ENCODE data around the gene STAT5A.

Gene STAT5A

DNA sequence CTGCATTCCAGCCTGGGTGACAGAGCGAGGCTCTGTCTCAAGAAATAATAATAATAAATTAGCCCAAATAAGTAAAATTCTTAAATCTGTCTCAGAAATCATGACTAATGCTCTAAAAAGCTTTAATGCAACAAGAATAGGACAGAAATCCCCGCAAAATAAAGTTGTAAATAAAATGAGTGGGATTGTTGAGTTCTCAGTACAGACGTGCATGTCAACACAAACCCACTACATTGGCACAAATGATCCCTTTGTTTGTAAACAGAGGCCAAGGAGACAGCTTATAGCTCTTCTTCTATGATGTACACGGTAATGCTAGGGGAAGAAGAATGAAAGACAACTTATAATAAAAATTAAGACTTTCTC is 18.1 kb upstream of the STAT5A start:
- DNase-seq: no peak

DNA sequence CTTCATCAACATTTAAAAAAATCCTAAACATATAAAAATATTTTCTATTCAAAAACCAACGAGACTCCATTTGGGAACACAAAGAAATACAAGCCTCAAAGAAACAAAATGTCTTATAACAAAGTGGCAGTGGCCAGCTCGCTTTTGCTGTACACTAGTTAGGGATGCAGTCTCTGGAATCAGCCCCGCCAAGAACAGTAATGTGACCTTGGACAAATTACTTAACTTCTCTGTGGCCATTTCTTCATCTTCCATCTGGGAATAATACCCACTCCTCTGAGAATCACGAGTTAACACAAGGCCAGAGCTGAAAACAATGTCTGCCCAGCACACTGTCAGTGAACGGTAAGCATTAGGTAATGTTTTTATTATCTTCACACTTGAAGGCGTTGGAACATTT is 17.7 kb upstream of the STAT5A start:
- no peak for DNase-seq

DNA sequence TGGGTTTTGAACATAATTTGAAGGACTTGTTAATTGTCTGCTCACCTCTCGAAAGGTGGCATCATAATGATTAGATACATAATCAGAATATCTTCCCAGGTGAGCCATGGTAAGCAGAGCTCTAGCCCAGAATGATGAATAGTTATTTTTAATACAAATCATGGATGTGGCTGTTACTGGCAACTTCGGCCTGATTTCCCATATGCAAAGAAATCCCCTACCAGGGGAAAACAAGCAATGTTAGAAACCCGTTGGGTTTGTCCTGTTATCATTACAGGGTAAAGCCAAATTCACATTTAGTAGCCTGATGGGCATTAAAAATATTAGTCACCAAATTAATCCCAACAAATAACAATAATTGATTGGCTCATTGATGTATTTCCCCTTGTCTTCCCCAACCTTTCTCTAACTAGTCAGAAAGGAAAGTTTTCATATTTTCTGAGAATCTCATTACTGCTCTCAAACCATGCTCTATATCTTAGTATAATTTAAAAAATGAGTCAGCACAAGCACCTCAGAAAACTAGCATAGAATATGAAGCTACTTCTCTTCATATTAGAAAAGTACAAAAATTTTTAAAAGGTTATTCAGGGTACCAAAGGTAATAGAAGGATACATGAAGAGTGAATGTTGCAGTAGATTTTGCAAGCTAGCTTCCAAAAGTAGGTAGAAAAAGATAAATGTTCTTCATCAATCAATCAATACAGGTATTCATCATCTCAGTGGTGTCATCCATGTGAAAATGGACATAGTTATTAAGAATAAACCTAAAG is 17.1 kb upstream of the STAT5A start:
- DNase-seq: no peak

DNA sequence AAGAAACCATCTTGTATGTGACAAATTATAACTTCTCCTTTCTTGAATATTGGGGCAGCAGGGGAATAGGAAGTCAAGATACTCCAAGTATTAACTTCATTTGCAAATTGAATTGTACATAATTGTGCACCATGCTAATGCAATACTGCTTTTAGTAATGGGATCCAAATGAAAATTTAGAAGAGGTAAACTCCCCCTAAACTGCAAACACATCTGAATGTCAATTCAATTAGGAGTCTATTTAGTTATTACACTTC is 16.6 kb upstream of the STAT5A start:
- DNase-seq: no peak

DNA sequence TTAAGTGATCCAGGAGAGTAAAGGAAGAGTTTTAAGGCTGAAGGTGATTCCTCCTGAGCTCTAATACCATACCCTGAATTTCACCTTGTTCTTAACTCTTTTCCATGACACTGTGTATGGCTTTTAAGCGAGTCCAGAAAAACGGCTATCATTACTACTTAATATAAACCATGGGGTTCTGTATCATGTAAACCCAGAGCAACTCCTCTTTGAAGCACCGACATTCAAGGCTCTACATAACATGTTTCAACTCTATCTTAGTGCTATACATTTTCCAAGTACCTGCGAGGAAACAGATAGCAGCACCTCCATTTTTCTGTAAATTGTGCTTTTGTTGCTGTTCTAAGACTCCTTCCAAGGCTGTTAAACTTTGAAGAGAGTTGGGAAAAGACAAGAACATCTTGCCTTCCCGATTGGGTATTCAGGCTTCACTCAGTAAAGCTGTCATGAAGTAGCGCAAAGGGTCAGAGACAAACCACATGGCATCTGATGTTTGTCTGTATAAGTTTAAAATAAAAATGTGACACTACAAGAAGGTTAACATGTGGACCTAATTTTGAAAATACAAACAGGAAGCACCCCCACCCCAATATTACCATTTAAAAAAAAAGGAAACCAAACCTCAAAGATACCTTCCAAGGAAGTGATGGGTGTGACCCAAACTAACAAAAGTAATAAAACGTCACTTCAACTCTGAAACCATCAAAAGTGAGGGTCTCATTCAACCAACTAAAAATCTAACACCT is 16.0 kb upstream of the STAT5A start:
- DNase-seq: no peak

DNA sequence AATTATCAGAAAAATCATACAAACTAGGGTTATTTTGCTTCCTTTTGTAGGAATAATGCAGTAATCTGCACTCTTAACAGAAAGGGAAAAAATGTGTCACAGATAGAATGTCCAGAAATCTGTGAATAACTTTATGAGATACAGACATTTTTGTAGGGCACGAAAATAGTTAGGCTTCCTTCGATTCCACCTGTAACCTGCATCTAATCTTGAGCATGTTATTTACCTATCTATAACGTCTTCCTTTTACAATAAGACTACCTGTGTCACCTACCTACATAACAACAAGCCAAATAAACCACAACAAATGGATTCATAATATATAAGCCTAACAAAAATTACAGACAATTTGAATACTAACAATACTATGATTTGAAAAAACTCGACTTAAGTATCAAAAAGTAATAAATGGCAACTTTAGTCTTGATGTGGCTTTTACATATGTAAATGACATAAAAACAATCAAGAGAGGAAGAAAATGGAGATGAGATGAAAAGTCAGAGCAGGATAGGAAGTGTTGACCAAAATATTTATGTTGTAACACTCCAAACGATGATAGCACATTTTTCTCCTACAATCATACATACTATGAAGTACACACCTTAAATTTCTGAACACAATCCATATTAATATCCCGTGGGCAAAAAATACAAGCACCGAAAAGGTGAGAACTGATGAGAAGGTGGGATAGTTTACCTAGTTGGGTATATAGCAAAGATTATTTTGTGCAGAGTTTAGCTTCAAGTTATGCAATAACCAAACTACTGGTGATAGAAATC is 14.6 kb upstream of the STAT5A start:
- DNase-seq: no peak

DNA sequence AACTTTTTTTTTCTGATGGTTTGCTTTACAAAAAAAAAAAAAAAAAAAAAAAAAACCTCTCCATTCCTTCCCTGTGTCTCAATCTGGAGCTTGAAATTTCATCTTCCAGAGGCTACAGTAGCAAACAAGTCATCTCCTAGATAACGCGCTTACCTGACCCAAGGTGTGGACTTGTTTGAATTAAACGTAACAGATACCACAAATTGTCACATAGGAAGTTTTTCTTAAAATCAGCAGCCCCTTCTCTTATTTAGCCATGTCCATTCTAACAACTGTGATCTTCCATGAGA is 14.1 kb upstream of the STAT5A start:
- no peak for DNase-seq

DNA sequence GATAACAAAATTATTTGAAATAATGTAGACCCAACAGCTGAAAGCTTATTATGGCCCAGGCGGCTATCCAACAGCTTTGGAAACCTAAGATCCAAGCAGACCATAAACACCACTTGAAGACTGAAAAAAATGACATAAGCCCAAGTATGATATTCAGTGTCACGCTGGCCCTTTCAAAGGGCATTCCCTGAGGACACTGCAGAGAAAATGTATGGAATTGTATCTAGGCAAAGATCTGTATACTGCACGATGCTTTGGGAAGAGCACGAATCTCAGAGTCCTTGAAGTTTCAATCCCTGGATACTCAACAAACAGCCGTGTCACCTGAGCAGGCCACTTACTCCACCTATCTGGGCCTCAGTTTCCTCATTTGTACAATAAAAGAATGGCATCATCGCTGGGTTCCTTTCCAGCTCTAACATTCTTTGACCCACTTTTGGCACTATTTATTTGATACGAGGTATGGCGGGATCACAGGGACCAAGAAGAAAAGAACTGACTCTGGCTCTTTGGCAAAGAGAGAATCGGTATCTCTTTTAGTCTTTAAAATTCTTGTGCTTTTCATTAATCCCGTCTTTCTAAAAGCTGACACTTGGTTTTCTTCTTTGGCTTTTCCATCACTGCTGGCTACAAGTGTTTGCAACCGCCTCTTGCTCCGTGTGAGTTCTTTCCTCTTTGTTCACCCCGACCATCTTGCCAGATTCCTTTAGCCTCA is 13.3 kb upstream of the STAT5A start:
- no peak for DNase-seq

DNA sequence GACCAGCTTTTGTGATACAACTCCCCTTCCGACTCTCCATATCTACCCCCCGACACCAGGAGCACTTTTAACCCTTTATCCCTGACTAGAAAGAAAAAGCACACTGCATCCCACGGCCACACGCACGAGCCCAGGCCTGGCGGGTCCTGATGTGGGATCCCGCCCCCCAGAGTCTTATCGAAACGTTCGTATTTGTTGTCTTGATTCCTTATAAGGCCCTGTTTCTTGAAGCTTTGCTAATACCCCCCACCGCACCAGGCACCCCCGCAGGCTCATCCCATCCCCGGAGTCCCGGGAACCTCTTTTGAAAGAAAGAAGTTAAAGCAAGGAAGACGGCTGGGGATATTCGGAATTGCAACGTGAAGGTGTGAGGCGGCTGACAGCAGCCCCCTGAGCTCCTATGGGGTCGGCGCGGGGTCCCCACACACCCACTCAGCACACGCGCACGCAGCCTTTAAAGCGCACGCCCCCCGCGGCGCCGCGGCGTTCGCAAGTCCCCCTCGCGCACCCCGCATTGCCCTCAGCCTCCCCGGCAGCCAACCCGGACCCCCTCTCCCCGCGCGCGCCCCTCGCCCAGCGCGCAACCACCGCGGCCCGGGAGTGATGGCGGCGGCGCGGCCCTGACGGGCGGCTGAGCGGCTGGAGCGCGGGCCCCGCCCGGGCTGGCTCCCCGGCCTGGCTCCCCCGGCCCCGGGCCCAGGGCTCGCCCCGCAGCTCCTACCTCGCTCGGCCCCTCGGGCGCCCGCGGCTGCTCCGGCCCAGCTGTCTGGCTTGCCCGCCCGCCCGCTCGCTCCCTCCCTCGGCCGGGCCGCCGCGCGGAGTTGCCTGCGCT is 12.6 kb upstream of the STAT5A start:
- no peak for DNase-seq

DNA sequence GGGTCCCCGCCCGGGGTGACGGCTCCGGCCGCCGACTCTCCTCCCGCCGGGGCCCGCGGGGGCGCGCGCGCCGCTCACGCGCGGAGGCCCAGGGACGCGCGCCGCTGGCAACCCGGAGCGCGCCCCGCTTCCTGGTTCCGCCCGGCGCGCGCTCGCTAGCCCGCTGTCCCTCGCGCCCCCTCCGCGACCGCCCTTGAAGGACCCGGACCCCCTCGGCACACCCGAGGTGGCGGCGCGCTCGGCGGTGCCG is 12.0 kb upstream of the STAT5A start, which contains the start of gene STAT5B:
Gene STAT5B, minus strand, starts transcription at position 33 of the 250 bp plus-strand sequence. CDS start 44,264 bp downstream, outside the sequence.
- DNase-seq: no peak

DNA sequence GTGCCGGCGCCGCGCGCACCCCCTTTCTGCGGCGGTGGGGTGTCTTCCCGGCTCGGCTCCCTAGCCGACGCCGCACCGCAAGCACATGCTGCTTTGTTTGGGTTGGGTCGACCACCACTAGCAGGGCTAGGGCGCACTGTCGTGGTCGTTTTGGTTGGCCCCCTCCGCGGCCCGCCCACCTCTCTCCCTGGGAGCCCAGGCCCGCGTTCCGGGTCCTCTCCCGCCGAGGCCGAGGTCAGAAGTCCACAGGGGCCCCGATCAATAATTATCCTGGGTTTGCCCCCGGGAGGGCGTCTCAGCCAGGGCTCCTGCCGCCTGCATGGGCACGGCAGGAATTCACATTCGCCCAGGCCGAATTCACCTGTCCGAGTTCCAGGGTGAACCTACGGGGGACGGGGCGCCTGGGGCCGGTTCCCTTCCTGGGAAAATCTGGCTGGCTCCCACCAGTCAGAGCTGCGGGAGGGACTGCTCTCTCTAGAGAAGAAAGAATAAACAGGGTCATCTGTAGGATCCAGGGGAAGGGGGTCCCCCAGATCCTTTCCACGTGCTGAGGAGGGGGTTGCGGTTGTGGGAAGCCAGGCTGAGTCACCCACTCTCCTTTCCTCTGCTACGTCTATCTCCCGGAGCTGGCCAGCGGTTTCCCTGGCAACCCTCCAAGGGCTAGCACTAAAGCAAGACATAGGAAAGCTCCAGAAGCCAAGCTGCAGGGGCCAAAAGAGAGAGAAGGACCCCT is 11.5 kb upstream of the STAT5A start:
- DNase-seq: peak; percentile 14

DNA sequence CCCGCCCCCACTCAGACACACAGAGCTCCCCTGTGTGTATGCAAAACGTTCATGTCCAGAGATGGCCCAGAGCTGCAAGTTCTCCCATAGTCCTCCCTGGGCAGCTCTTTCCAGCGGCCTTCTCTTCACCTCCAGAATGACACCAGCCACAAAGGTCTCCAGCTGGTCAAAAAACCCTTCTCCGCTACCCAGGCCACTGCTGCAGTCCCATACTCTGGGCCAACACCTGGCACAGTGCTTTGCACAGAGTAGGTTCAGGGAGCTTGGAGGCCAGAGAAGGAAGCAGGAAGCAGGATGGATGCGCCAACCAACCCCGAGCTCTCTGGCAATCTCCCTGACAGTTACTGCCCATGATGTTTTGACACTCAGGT is 11.0 kb upstream of the STAT5A start:
- no peak for DNase-seq

DNA sequence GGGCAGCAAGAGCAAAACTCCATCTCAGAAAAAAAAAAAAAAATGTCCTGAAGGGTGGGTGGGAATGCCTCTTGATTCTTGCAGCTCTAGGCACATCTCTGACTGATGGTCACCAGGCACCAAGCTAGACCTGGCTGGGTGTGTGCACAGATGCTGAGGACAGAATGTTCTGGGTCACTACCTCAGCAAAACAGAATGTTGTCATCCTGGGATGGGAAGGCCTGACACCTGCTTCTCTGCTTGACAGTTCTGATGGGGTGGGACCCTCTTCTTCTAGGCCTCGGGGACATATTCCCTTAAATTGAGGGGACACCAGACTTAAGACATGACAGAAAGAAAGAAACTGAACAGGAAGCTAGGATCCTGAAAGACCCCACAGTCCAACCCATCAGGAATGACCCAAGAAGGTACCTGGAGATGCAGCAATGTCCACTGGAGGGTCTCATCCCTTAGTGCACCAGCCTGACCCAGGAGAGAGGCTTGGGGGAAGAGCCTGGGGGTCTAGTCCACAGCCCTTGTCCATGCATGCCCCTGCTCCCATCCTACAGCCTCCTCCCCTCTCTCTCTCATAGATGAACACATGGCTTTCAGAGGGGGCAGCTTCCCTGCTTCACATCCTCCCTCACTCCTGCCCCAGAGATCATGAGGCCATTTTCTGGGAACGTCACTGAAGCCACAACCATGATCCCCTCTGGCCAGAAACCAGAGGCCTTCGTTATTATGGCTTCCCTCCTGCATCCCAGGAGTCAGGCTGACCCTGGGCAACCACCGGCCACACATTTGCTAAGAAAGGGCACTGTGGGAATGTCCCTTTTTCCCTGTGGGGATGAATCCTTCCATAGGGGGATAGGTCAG is 8.3 kb upstream of the STAT5A start:
- no peak for DNase-seq

DNA sequence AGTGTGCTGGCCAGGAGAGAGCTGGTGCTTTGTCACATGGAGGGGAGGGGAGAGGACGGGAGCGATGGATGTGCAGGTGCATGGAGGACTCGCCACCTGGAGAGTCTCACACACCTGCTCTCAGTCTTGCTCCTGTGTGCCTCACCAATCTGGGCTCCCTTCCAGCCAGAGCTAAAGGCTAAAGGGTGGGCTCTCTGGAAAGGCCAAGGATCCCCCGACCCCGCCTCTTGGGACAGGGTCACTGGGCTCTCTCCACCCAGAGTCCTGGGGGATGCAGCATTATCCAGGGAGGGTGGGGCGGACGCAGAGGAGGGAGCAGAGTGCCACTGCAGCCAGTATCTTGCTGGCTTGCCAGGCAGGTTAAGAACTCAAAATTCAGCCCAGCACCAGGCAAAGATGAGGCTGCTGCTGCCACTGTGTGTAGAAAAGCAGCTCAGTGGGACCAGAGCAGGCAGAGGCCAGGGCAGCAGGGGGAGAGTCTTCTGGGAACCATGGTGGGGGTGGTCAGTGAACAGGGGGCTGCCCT is 6.7 kb upstream of the STAT5A start:
- peak; percentile 72 for DNase-seq

DNA sequence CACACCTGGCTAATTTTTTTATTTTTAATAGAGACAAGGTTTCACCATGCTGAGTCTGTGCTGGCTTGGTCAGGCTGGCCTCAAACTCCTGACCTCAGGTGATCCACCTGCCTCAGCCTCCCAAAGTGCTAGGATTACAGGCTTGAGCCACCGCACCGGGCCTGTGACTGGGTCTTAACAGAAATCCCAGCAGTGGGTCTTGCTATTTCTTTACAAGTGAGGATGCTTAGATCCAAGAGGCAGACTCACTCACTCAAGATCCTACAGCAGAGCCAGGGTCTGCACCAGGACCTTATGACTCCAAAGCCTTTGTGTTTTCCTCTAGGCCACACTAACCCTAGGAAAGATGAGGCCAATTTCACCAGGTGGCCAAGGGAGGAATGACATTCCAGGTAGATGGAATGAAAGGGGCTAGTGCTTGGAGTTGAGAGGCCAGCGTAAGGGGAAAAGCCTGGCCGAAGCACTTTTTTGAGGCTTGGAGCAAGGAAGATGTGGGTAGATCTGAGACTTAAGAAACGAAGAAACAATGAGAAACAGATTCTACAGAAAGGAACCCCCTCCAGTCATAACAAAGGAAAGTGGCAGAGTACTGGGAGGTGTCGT is 5.7 kb upstream of the STAT5A start:
- no peak for DNase-seq

DNA sequence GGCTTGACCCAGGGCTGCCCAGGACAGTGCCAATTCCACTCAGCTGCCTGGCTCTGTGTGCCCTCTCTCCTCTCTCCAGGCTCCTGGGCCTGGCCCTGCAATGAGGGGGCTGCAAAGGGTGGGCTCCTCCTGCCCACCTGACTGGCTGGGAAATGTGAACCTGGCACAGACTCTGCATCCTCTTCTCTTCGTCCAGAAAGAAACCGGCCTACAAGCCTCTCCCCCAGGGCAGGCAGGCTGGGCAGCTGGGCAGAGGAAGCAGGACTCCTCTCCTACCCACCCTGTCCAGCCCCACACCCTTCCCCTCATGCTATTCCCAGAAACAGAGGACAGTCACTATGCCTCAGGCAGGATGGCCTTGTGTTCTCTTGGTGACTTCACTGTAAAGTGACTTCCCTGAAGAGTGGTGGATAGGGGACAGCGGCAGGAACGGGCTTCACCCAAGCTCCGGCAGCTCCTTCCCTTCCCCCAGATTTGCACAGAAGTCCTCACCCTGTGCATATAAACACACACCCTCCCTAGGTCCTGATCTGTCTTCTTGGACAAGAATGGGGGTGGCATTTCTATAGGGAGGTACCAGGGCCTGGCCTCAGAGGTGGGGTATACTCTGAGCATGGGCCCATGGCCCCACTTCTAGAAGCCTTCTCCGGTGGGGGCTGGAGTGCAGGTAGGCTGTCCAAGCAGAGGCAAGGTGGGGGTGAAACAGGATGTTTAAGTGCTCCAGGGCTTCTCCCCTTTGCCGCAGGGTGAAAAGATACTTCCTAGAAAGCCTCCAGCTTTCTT is 4.9 kb upstream of the STAT5A start:
- DNase-seq: no peak

DNA sequence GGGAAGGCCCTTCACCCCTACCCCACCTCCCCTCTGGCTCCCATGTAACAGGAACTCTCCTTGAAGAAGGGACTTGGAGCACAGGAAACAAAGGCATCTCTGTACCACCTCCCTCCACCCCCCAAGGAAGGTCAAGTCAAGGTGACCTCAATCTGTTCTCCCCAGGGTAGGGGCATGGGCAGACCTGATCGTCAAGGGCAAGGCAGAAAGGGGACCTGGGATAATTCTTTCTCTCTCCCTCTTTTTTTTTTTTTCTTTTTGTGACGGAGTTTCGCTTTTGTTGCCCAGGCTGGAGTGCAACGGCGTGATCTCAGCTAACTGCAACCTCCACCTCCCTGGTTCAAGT is 4.3 kb upstream of the STAT5A start:
- no peak for DNase-seq

DNA sequence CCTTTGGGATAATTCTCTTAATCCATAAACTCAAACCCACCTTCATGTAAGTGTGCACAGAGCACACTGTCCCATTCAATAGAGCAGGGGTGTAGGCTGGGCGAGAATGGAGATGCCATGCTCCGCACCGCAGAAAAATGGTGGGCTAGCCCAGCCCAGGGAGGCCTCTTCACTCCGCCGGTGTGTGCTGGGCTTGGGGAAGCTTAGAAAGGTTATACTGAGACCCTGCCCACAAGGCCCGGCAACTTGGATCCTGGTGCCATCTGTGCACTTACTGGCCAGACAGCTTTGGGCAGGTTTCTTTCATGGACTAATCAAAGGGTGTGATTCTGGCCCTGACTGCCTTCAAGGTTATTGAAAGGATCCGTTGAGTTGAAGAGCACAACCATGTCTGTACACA is 3.7 kb upstream of the STAT5A start:
- DNase-seq: no peak

DNA sequence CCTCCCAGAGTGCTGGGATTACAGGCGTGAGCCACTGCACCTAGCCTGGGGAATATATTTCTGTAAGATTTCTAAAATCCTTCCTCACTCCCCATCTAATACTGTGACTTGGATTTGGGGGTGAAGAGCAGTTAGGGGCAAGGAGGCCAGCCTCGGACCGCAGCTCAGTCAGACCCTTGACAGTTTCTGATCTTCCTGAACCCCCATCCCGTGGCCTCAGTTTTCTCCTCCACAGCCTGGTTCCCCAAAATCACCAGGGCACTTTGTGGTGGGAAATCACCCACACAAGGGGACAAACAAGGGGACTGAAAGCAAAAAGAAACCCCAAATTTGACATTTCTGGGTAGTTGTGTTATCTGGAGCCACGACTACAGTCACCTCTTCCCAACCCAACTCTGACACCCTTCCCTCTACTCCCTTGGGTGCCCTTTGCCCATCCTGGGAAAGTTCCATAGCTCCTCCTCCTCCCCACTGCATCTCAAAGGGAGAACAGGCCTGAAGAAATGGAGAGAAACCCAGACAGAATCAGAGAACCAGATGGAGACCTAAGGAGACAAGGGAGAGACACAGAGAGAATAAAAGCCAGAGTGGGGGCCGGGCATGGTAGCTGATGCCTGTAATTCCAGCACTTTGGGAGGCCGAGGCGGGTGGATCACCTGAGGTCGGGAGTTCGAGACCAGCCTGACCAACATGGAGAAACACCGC is 2.8 kb upstream of the STAT5A start:
- DNase-seq: no peak

Data from NCI-H1417 treated with DMSO at 0.1 percent for 48 hours (cell line).